H1 (cell line): ENCODE data around the gene ADAMTSL2. TPM values are rescaled to one million over a fixed set of nuclear protein-coding genes. Genes with fewer than 3 reads are reported as not detected.

Experiments
- CEBPB ChIP-seq: IDR thresholded peaks from 2 replicates; pipeline ENCODE4 v1.6.1; 2012; ENCODE audit warnings: low read depth, low read length
- CREB1 ChIP-seq: IDR thresholded peaks from 2 replicates; pipeline ENCODE4 v1.6.1; 2012; ENCODE audit warnings: inconsistent platforms
- EGR1 ChIP-seq: IDR thresholded peaks from 2 replicates; pipeline ENCODE4 v1.6.1; 2011; ENCODE audit warnings: low read depth, low read length, borderline replicate concordance
- HDAC2 ChIP-seq, 2 experiments: fragments of 300-600 bp in 1 of 2; sonication (generic) in 1 of 2; IDR thresholded peaks; 2 replicates each; pipeline ENCODE4 v1.6.1; 2011 to 2012; ENCODE audit warnings: low read depth in 2 of 2, low read length in 2 of 2, mild to moderate bottlenecking in 2 of 2, moderate library complexity in 2 of 2, borderline replicate concordance in 1 of 2, inconsistent platforms in 1 of 2
- HDAC6 ChIP-seq: IDR thresholded peaks from one replicate; pipeline ENCODE4 v1.7.1; 2012; ENCODE audit warnings: low read depth, mild to moderate bottlenecking, inconsistent platforms, low read length, moderate library complexity
- KDM4A ChIP-seq: IDR thresholded peaks from one replicate; pipeline ENCODE4 v1.7.1; 2012; ENCODE audit warnings: low read depth, mild to moderate bottlenecking, moderate library complexity, low read length, inconsistent platforms; ENCODE audit not compliant: severe bottlenecking
- POU5F1 ChIP-seq: IDR thresholded peaks from 2 replicates; pipeline ENCODE4 v1.6.1; 2011; ENCODE audit warnings: low read depth, mild to moderate bottlenecking, low read length, moderate library complexity
- RAD21 ChIP-seq, 2 experiments: IDR thresholded peaks in 1 of 2; conservative IDR thresholded peaks in 1 of 2; 2 replicates each; pipeline ENCODE4 v1.6.1; 2011; ENCODE audit warnings: low read depth in 2 of 2, low read length in 2 of 2, improper control_type of control experiment in 1 of 2, inconsistent platforms in 1 of 2, mild to moderate bottlenecking in 1 of 2, moderate library complexity in 1 of 2
- RFX5 ChIP-seq: IDR thresholded peaks from 2 replicates; pipeline ENCODE4 v1.6.1; 2011; ENCODE audit warnings: low read depth, low read length, improper control_type of control experiment, borderline replicate concordance
- RNF2 ChIP-seq: fragments of 200-900, 300-1000 bp; sonication (generic); IDR thresholded peaks from 2 replicates; pipeline ENCODE4 v1.7.1; 2016; ENCODE audit warnings: borderline replicate concordance, low read depth, mild to moderate bottlenecking, antibody characterized with exemption, low read length; ENCODE audit not compliant: poor library complexity, severe bottlenecking; ENCODE audit errors: missing control alignments
- SAP30 ChIP-seq: fragments of 300-600 bp; sonication (generic); IDR thresholded peaks from 2 replicates; pipeline ENCODE4 v1.7.1; 2012; ENCODE audit warnings: low read length, moderate library complexity, mild to moderate bottlenecking, inconsistent platforms; ENCODE audit not compliant: insufficient read depth, insufficient replicate concordance
- SIRT6 ChIP-seq: IDR thresholded peaks from one replicate; pipeline ENCODE4 v1.7.1; 2012; ENCODE audit warnings: low read length, inconsistent platforms
- SP2 ChIP-seq: IDR thresholded peaks from 2 replicates; pipeline ENCODE4 v1.6.1; 2012; ENCODE audit warnings: mild to moderate bottlenecking, low read length, inconsistent platforms
- ZNF274 ChIP-seq: IDR thresholded peaks from 2 replicates; pipeline ENCODE4 v1.7.0; 2012; ENCODE audit warnings: low read length, borderline replicate concordance; ENCODE audit errors: extremely low read depth
- polyA plus RNA-seq, 7 experiments: library from polyadenylated mRNA; depleted of rRNA in 3 of 7; stranded (reverse) in 5 of 7; unstranded in 2 of 7; fragments of >200 nt in 5 of 7; fragments of 200-250 nt in 2 of 7; gene quantifications; 1 replicate in 5 of 7; 2 replicates in 1 of 7; 4 replicates in 1 of 7; pipeline versions ENCODE4 v1.2.1 to v1.2.3, GENCODE V29; 2011 to 2013; ENCODE audit warnings: missing spikeins in 2 of 7, mixed read lengths in 2 of 7
- total RNA-seq: library from RNA; stranded (reverse); fragmentation: NEBNext Ultra II Directional; extraction: Animal tissue kit (Norgen Biotek cat#: 25700); gene quantifications from 2 replicates; pipeline ENCODE4 v1.2.1, GENCODE V29; 2021
- TF ChIP-seq, protein P1 (sequence below), 3 experiments: IDR thresholded peaks; 1 replicate in 2 of 3; 2 replicates in 1 of 3; pipeline versions ENCODE4 v1.5.1 to v1.6.1; 2011; ENCODE audit warnings: low read length in 3 of 3, mild to moderate bottlenecking in 3 of 3, inconsistent platforms in 2 of 3, low read depth in 1 of 3, moderate library complexity in 1 of 3; ENCODE audit not compliant: insufficient read depth in 1 of 3; ENCODE audit errors: control extremely low read depth in 1 of 3

Gene ADAMTSL2
- total and polyA plus RNA-seq, 2 of the 8 experiments (the other 6 are each of a cell fraction or from before 2014, with no cell fraction given): 0.74 to 0.76 TPM

DNA sequence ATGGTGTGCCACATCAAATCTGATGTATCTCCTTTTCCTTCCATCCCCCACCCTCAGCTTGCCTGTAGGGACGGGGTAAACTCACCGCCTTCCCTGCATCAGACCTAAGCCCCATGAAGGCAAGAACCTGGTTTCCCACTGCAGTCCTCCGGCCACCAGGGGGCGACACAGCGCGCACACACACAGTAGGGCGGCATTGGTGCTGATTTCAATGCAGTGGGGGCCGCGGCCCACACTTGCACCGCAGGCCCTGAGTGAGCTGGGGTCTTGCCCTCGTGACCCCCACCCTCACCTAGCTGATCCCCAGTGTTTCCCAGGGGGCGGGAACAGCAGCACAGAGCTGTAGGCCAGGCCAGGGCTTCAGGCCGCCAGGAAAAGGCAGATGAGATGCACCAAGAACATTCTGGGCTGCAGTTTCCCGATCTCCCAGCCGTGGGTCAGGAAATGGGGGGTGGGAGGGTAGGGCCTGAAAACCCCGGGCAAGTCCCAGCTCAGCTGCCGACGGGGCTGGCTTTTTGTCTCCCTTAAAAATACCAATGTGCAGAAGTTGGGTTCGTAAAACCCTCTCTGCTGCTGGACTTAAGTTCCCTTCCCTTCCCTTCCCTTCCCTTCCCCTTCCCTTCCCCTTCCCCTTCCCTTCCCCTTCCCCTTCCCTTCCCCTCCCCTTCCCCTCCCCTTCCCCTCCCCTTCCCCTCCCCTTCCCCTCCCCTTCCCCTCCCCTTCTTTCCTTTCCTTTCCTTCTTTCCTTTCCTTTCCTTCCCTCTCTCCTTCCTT, 55.1 kb downstream of the ADAMTSL2 start (continued):
- TF ChIP-seq EGR1 (0 out of 2 replicates have a peak, but pooled peaks have one; percentile 42), RFX5 (no peak), ZNF274 (no peak), CREB1 (no peak), SIRT6 (no peak), KDM4A (no peak), RAD21 (IDR thresholded peaks at IDR 0.05 in 1 of 2, conservative IDR thresholded peaks at IDR 0.05 in 1 of 2; ENCODE audit: low read depth in 2 of 2, low read length in 2 of 2) (peak; percentile 54 to 66; a peak in 3 of 4 replicates), RNF2 (no peak), HDAC6 (no peak), POU5F1 (no peak), CEBPB (no peak), HDAC2 (IDR thresholded peaks at IDR 0.05; ENCODE audit: borderline replicate concordance in 1 of 2, low read depth in 2 of 2, low read length in 2 of 2) (no peak), SP2 (peak; percentile 44; the same call in 1 of the 2 replicates), SAP30 (no peak)
- TF ChIP-seq, protein P1, sequence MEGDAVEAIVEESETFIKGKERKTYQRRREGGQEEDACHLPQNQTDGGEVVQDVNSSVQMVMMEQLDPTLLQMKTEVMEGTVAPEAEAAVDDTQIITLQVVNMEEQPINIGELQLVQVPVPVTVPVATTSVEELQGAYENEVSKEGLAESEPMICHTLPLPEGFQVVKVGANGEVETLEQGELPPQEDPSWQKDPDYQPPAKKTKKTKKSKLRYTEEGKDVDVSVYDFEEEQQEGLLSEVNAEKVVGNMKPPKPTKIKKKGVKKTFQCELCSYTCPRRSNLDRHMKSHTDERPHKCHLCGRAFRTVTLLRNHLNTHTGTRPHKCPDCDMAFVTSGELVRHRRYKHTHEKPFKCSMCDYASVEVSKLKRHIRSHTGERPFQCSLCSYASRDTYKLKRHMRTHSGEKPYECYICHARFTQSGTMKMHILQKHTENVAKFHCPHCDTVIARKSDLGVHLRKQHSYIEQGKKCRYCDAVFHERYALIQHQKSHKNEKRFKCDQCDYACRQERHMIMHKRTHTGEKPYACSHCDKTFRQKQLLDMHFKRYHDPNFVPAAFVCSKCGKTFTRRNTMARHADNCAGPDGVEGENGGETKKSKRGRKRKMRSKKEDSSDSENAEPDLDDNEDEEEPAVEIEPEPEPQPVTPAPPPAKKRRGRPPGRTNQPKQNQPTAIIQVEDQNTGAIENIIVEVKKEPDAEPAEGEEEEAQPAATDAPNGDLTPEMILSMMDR (IDR thresholded peaks at IDR 0.05; ENCODE audit: control extremely low read depth in 1 of 3, insufficient read depth in 1 of 3, low read depth in 1 of 3, low read length in 3 of 3): peak in 2 of 3 experiments; percentile 83 to 97; a peak in 3 of 4 replicates
